GM23248 (cell line): ENCODE results near the gene PADI3. TPM values are rescaled to one million over a fixed set of nuclear protein-coding genes. Genes with fewer than 3 reads are reported as not detected.

Experiments
- DNase-seq: peaks from one replicate; pipeline ENCODE4 v3.0.0-alpha.2; 2015
- H2AFZ ChIP-seq: fragments of 200-600 bp; sonication (generic); 2 replicates; pipeline ENCODE4 v1.6.1; 2016; ENCODE audit warnings: antibody characterized with exemption
- H3F3A ChIP-seq: fragments of 200-600 bp; sonication (generic); 2 replicates; pipeline ENCODE4 v1.6.1; 2016; ENCODE audit warnings: mild to moderate bottlenecking, antibody characterized with exemption, mixed run types; ENCODE audit not compliant: insufficient read depth
- H3K27ac ChIP-seq: fragments of 200-600 bp; sonication (generic); 2 replicates; pipeline ENCODE4 v1.5.1; 2016; ENCODE audit warnings: mild to moderate bottlenecking
- H3K27me3 ChIP-seq: fragments of 200-600 bp; sonication (generic); replicated peaks from 2 replicates; pipeline ENCODE4 v1.6.1; 2016; ENCODE audit warnings: mild to moderate bottlenecking; ENCODE audit not compliant: insufficient read depth
- H3K36me3 ChIP-seq: fragments of 200-600 bp; sonication (generic); 2 replicates; pipeline ENCODE4 v1.6.1; 2016; ENCODE audit warnings: low read depth, mild to moderate bottlenecking
- H3K4me1 ChIP-seq: fragments of 200-600 bp; sonication (generic); 2 replicates; pipeline ENCODE4 v1.6.1; 2016; ENCODE audit warnings: mild to moderate bottlenecking; ENCODE audit not compliant: insufficient read depth
- H3K4me2 ChIP-seq: fragments of 200-600 bp; sonication (generic); one replicate; pipeline ENCODE4 v1.6.1; 2016; ENCODE audit warnings: mild to moderate bottlenecking; ENCODE audit not compliant: unreplicated experiment
- H3K4me3 ChIP-seq: fragments of 200-600 bp; sonication (generic); 2 replicates; pipeline ENCODE4 v1.5.1; 2016; ENCODE audit warnings: mild to moderate bottlenecking
- H3K79me2 ChIP-seq: fragments of 200-600 bp; sonication (generic); 2 replicates; pipeline ENCODE4 v1.6.1; 2016; ENCODE audit warnings: mild to moderate bottlenecking; ENCODE audit not compliant: insufficient read depth
- H3K9ac ChIP-seq: fragments of 200-600 bp; sonication (generic); 2 replicates; pipeline ENCODE4 v1.6.1; 2016; ENCODE audit warnings: mild to moderate bottlenecking
- H3K9me2 ChIP-seq: fragments of 200-600 bp; sonication (generic); 2 replicates; pipeline ENCODE4 v1.6.1; 2016; ENCODE audit warnings: mixed run types, mild to moderate bottlenecking, moderate library complexity; ENCODE audit not compliant: insufficient read depth
- H3K9me3 ChIP-seq: fragments of 200-600 bp; sonication (generic); one replicate; pipeline ENCODE4 v1.6.1; 2017; ENCODE audit warnings: low read depth
- H4K20me1 ChIP-seq: fragments of 200-600 bp; sonication (generic); 2 replicates; pipeline ENCODE4 v1.6.0; 2016; ENCODE audit not compliant: insufficient read depth
- EZH2 ChIP-seq: fragments of 200-600 bp; sonication (generic); IDR thresholded peaks from 2 replicates; pipeline ENCODE4 v1.6.1; 2018; ENCODE audit warnings: antibody characterized with exemption, mild to moderate bottlenecking; ENCODE audit not compliant: insufficient read depth, poor library complexity, severe bottlenecking
- EZH2phosphoT487 ChIP-seq: fragments of 200-600 bp; sonication (generic); IDR thresholded peaks from 2 replicates; pipeline ENCODE4 v1.6.1; 2018; ENCODE audit warnings: antibody characterized with exemption, moderate library complexity, mild to moderate bottlenecking, low read depth; ENCODE audit not compliant: insufficient read depth
- WGBS, 2 experiments: methylation state at CpG; one replicate each; pipeline ENCODE4 v1.1.6; 2015 to 2017; ENCODE audit warnings: low lambda C conversion rate in 2 of 2, low coverage in 1 of 2; ENCODE audit errors: missing lambda C conversion rate in 2 of 2; 5-methylcytosine and 5-hydroxymethylcytosine counted together
- in situ Hi-C: fragments of 300-500 bp; cut with MboI; formaldehyde crosslinking; loops from 2 replicates; pipeline ENCODE4 v1.15.0; 2020
- polyA plus RNA-seq: library from polyadenylated mRNA; unstranded; fragments of >200 nt; fragmentation: Nextera tagmentation; extraction: Ambion mirVana; gene quantifications from 2 replicates; pipeline ENCODE4 v1.2.1, GENCODE V29; 2016
- total RNA-seq: library from RNA; depleted of rRNA; stranded (reverse); fragments of >200 nt; shearing (Covaris generic); gene quantifications from 2 replicates; pipeline ENCODE4 v1.2.3, GENCODE V29; 2014

The PADI3 gene
- total and polyA plus RNA-seq, 2 experiments from 2014 or later, result not detected

- no peak overlapping the region for H3K27ac ChIP-seq
- peaks cover 6% of the 10 kb centered on the region for H3F3A ChIP-seq
- no peaks in the 10 kb centered on the region for H3K36me3 ChIP-seq
- no peak overlapping the region for H3K4me3 ChIP-seq
- H3K4me1 ChIP-seq, result peaks cover 16% of the 10 kb centered on the region
- H3K9ac ChIP-seq, result no peak overlapping the region
- no peaks in the 10 kb centered on the region for H3K9me2 ChIP-seq
- H3K4me2 ChIP-seq, result no peak overlapping the region
- no peak overlapping the region for H2AFZ ChIP-seq
- H3K79me2 ChIP-seq, result no peaks in the 10 kb centered on the region
- H4K20me1 ChIP-seq, result no peaks in the 10 kb centered on the region
- no peak for DNase-seq
- 88 to 92% methylated on average over 3 of the region's 3 CpGs for WGBS, 2 experiments
- TF ChIP-seq EZH2phosphoT487 (no peak), EZH2 (no peak)
- in situ Hi-C loops, result no loop called here
- no peaks in the 10 kb centered on the region for H3K9me3 ChIP-seq
- peaks cover 30% of the 10 kb centered on the region for H3K27me3 ChIP-seq
Observed at GRCh38 chr1:17290553-17290952, 41.7 kb downstream of the PADI3 start.

GRCh38 chr1:17292299-17293160, 43.6 kb downstream of the PADI3 start:
- in situ Hi-C loops, result no loop called here
- Histone ChIP-seq H3K27ac (no peak overlapping the region), H3K9me3 (no peaks in the 10 kb centered on the region), H3K9me2 (no peaks in the 10 kb centered on the region), H3K4me1 (peaks cover 10% of the 10 kb centered on the region), H2AFZ (no peak overlapping the region), H3K79me2 (no peaks in the 10 kb centered on the region), H3K9ac (no peak overlapping the region), H3K36me3 (no peaks in the 10 kb centered on the region), H3K4me3 (no peak overlapping the region), H3K27me3 (peaks cover 39% of the 10 kb centered on the region), H3F3A (no peaks in the 10 kb centered on the region), H4K20me1 (no peaks in the 10 kb centered on the region), H3K4me2 (no peak overlapping the region)
- DNase-seq, result no peak
- 42 to 48% methylated on average over 6 to 7 of the region's 7 CpGs for WGBS, 2 experiments
- TF ChIP-seq EZH2phosphoT487 (no peak), EZH2 (no peak)

- Histone ChIP-seq H3K4me3 (no peak overlapping the region), H3K27ac (no peak overlapping the region), H3K79me2 (no peaks in the 10 kb centered on the region), H3F3A (no peaks in the 10 kb centered on the region), H3K4me1 (peaks cover 5% of the 10 kb centered on the region), H4K20me1 (no peaks in the 10 kb centered on the region), H3K9me3 (no peaks in the 10 kb centered on the region), H3K4me2 (no peak overlapping the region), H3K36me3 (no peaks in the 10 kb centered on the region), H2AFZ (no peak overlapping the region), H3K9me2 (no peaks in the 10 kb centered on the region), H3K27me3 (peaks cover 40% of the 10 kb centered on the region), H3K9ac (no peak overlapping the region)
- 39 to 40% methylated on average over 14 of the region's 14 CpGs for WGBS, 2 experiments
- no peak for DNase-seq
- TF ChIP-seq EZH2phosphoT487, result no peak
- TF ChIP-seq EZH2, result no peak
- in situ Hi-C loops, result no loop called here
Observed at GRCh38 chr1:17293681-17294425, 45.0 kb downstream of the PADI3 start.

- Histone ChIP-seq H3K36me3 (no peaks in the 10 kb centered on the region), H3K27me3 (peaks cover 46% of the 10 kb centered on the region), H3F3A (no peaks in the 10 kb centered on the region), H3K9me3 (no peaks in the 10 kb centered on the region), H3K9ac (no peak overlapping the region), H3K4me2 (no peak overlapping the region), H2AFZ (no peak overlapping the region), H3K4me3 (no peak overlapping the region), H3K27ac (no peak overlapping the region), H3K4me1 (no peaks in the 10 kb centered on the region), H3K79me2 (no peaks in the 10 kb centered on the region), H3K9me2 (no peaks in the 10 kb centered on the region), H4K20me1 (no peaks in the 10 kb centered on the region)
- TF ChIP-seq EZH2phosphoT487 (no peak), EZH2 (no peak)
- 65 to 70% methylated on average over 4 of the region's 4 CpGs for WGBS, 2 experiments
- in situ Hi-C loops, result no loop called here
- no peak for DNase-seq
Observed at GRCh38 chr1:17295292-17295691, 46.4 kb downstream of the PADI3 start.
